ENCODE results near the gene KRTAP19-5.
"Not testable (repeated sequence)": the region's sequence is repeated elsewhere in the genome, so short reads cannot be mapped to it uniquely, and the experiment has no call there.

The KRTAP19-5 gene

GRCh38 chr21:30502041-30502440, at the start of gene KRTAP19-5:
TSS of gene KRTAP19-5 (minus strand) at chr21:30502141. CDS start at chr21:30502090, 51 bp downstream.
- H3K4me3 ChIP-seq (ENCODE audit: low read depth, low read length), result no peak within 1 kb of the TSS
- no peak for DNase-seq (ENCODE audit: low read depth)
- no peak for TF ChIP-seq CTCF (IDR thresholded peaks at IDR 0.05; ENCODE audit: insufficient read depth, low read depth, low read length, missing control alignments)

DNA sequence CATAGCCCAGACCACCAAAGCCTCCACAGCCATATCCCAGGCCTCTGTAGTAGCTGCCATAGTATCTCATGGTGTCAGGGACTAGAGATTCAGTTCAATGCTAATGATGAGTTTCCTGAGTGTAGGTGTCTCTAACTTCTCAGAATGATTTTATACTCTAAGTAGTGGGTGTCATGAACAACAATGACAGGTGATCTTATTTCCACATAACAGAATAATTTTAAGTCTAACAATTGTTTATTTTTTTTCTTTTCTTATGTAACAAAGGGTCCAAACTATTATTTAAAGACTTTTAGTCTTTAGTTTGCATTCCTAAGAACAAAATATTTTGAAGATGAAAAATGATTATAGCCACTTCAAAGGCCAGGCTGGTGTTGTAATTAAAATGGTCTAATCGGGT, 39.8 kb upstream of the KRTAP19-5 start, which contains the start of gene KRTAP19-6:
Gene KRTAP19-6 (minus strand): TSS at position 101 of the 400 bp plus-strand sequence. CDS start 31 bp downstream, at position 70.
- no peak for TF ChIP-seq CTCF (IDR thresholded peaks at IDR 0.05; ENCODE audit: insufficient read depth, low read depth, low read length, missing control alignments)
- no peak within 1 kb of the TSS for H3K4me3 ChIP-seq (ENCODE audit: low read depth, low read length)
- DNase-seq (ENCODE audit: low read depth), result no peak

- no peak for DNase-seq (ENCODE audit: low read depth)
- TF ChIP-seq CTCF (IDR thresholded peaks at IDR 0.05; ENCODE audit: insufficient read depth, low read depth, low read length, missing control alignments), result no peak
- no peak overlapping the region for H3K4me3 ChIP-seq (ENCODE audit: low read depth, low read length)
Observed at GRCh38 chr21:30518876-30519275, 16.9 kb upstream of the KRTAP19-5 start.

GRCh38 chr21:30515681-30516080, 13.7 kb upstream of the KRTAP19-5 start:
- H3K4me3 ChIP-seq (ENCODE audit: low read depth, low read length), result no peak overlapping the region
- TF ChIP-seq CTCF (IDR thresholded peaks at IDR 0.05; ENCODE audit: insufficient read depth, low read depth, low read length, missing control alignments), result no peak
- DNase-seq (ENCODE audit: low read depth), result no peak

GRCh38 chr21:30505621-30506205, 3.8 kb upstream of the KRTAP19-5 start:
- H3K4me3 ChIP-seq (ENCODE audit: low read depth, low read length), result not testable (repeated sequence)
- TF ChIP-seq CTCF (IDR thresholded peaks at IDR 0.05; ENCODE audit: insufficient read depth, low read depth, low read length, missing control alignments), result peak; percentile 45
- peak; percentile 8 for DNase-seq (ENCODE audit: low read depth)

DNA sequence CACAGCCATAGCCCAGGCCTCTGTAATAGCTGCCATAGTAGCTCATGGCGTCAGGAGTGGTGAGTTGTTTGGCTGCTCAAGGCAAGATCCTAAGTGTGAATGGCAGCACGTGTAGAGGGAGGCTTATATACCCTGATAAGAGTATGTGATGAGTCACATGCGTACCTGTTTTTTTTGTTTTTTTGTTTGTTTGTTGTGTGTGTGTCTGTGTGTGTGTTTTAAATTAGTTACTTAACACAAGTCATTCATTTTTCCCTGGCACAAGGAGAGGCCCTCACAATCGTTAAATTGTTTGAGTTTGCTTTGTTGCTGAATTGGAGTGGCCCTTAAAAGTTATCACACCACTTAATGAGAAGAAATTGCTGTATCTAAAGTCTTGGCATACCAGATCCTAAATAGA, 4.9 kb downstream of the KRTAP19-5 start, which contains the start of gene KRTAP19-4:
Gene KRTAP19-4 (minus strand): TSS at position 101 of the 400 bp plus-strand sequence. CDS start 55 bp downstream, at position 46.
- no peak for TF ChIP-seq CTCF (IDR thresholded peaks at IDR 0.05; ENCODE audit: insufficient read depth, low read depth, low read length, missing control alignments)
- no peak within 1 kb of the TSS for H3K4me3 ChIP-seq (ENCODE audit: low read depth, low read length)
- no peak for DNase-seq (ENCODE audit: low read depth)

DNA sequence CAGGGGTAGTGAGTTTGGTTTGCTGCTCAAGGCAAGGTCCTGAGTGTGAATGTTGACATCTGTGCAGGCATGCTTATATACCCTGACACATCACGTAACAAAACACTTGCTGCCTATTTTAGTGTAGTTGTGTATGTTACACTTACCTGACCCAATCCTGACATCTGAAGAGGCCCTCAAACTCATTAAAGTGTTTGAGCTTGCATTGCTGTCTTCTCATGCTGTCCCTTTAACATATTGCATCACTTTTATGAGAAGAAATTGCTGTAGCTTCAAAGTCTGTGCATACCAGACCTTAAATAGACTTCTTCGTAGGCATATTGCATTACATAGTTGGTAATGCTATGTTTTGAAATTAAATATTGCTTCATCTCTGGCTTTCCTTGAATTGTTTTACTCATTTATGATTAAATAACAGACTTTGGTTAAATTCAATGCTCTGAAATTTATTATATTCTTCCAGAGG, 9.9 kb downstream of the KRTAP19-5 start, which contains the start of gene KRTAP19-3:
Gene KRTAP19-3 (minus strand): TSS at position 51 of the 466 bp plus-strand sequence. CDS start 56 bp downstream, outside the sequence.
- no peak within 1 kb of the TSS for H3K4me3 ChIP-seq (ENCODE audit: low read depth, low read length)
- no peak for DNase-seq (ENCODE audit: low read depth)
- no peak for TF ChIP-seq CTCF (IDR thresholded peaks at IDR 0.05; ENCODE audit: insufficient read depth, low read depth, low read length, missing control alignments)

All from GM12865 (cell line).